HL-60 (cell line): ENCODE measurements around the gene POLR2C.

ENCODE experiments used
- GABPA ChIP-seq: IDR thresholded peaks from 2 replicates; pipeline ENCODE4 v1.6.1; 2012; ENCODE audit warnings: low read depth
- POLR2AphosphoS5 ChIP-seq: IDR thresholded peaks from 2 replicates; pipeline ENCODE4 v1.6.1; 2012; ENCODE audit warnings: low read depth
- SPI1 ChIP-seq: IDR thresholded peaks from 2 replicates; pipeline ENCODE4 v1.6.1; 2012; ENCODE audit warnings: low read depth, mild to moderate bottlenecking, borderline replicate concordance
- TF ChIP-seq, protein P1 (sequence below): IDR thresholded peaks from one replicate; pipeline ENCODE4 v1.5.1; 2011; ENCODE audit warnings: low read length, control low read depth, inconsistent platforms; ENCODE audit not compliant: insufficient read depth
- TF ChIP-seq, protein P2 (sequence below): IDR thresholded peaks from 2 replicates; pipeline ENCODE4 v1.6.1; 2012; ENCODE audit warnings: low read depth; ENCODE audit not compliant: insufficient replicate concordance

DNA sequence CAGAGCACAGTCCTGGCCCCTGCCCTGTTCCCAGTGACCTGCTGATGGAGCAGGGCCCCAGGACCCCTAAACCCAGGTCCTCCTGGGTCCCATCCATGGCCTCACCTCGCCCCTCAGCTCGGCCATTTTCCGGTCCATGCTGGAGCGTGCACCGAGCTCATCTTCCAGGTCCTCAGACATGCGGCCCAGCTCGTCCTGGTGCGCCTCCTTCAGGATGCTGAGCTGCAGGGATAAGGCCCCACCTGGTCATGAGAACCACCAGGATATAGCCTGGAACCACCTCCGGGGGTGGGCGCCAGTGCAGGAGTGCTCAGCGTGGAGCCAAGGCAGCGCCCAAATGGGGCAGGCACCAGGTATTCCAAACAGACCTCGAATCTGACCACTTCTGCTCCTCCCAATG, 56.0 kb downstream of the POLR2C start:
- TF ChIP-seq, protein P1, sequence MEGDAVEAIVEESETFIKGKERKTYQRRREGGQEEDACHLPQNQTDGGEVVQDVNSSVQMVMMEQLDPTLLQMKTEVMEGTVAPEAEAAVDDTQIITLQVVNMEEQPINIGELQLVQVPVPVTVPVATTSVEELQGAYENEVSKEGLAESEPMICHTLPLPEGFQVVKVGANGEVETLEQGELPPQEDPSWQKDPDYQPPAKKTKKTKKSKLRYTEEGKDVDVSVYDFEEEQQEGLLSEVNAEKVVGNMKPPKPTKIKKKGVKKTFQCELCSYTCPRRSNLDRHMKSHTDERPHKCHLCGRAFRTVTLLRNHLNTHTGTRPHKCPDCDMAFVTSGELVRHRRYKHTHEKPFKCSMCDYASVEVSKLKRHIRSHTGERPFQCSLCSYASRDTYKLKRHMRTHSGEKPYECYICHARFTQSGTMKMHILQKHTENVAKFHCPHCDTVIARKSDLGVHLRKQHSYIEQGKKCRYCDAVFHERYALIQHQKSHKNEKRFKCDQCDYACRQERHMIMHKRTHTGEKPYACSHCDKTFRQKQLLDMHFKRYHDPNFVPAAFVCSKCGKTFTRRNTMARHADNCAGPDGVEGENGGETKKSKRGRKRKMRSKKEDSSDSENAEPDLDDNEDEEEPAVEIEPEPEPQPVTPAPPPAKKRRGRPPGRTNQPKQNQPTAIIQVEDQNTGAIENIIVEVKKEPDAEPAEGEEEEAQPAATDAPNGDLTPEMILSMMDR: no peak
- TF ChIP-seq POLR2AphosphoS5 (no peak), GABPA (no peak), SPI1 (no peak)
- TF ChIP-seq, protein P2, sequence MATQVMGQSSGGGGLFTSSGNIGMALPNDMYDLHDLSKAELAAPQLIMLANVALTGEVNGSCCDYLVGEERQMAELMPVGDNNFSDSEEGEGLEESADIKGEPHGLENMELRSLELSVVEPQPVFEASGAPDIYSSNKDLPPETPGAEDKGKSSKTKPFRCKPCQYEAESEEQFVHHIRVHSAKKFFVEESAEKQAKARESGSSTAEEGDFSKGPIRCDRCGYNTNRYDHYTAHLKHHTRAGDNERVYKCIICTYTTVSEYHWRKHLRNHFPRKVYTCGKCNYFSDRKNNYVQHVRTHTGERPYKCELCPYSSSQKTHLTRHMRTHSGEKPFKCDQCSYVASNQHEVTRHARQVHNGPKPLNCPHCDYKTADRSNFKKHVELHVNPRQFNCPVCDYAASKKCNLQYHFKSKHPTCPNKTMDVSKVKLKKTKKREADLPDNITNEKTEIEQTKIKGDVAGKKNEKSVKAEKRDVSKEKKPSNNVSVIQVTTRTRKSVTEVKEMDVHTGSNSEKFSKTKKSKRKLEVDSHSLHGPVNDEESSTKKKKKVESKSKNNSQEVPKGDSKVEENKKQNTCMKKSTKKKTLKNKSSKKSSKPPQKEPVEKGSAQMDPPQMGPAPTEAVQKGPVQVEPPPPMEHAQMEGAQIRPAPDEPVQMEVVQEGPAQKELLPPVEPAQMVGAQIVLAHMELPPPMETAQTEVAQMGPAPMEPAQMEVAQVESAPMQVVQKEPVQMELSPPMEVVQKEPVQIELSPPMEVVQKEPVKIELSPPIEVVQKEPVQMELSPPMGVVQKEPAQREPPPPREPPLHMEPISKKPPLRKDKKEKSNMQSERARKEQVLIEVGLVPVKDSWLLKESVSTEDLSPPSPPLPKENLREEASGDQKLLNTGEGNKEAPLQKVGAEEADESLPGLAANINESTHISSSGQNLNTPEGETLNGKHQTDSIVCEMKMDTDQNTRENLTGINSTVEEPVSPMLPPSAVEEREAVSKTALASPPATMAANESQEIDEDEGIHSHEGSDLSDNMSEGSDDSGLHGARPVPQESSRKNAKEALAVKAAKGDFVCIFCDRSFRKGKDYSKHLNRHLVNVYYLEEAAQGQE: no peak
